ENCODE measurements around the gene GAGE12H.
"Not testable (repeated sequence)": the region's sequence is repeated elsewhere in the genome, so short reads cannot be mapped to it uniquely, and the experiment has no call there.

DNA sequence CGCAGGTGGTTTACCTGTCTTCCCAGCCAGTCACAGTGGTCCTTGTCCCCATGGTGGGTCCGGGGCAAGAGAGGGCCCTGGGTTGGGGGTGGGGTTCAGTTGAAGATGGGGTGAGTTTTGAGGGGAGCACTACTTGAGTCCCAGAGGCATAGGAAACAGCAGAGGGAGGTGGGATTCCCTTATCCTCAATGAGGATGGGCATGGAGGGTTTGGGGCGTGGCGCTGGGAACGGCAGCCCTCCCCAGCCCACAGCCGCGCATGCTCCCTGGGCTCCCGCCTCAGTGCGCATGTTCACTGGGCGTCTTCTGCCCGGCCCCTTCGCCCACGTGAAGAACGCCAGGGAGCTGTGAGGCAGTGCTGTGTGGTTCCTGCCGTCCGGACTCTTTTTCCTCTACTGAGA is 9.4 kb downstream of the GAGE12H start, which contains the start of gene GAGE2A:
- TF ChIP-seq, protein P1, sequence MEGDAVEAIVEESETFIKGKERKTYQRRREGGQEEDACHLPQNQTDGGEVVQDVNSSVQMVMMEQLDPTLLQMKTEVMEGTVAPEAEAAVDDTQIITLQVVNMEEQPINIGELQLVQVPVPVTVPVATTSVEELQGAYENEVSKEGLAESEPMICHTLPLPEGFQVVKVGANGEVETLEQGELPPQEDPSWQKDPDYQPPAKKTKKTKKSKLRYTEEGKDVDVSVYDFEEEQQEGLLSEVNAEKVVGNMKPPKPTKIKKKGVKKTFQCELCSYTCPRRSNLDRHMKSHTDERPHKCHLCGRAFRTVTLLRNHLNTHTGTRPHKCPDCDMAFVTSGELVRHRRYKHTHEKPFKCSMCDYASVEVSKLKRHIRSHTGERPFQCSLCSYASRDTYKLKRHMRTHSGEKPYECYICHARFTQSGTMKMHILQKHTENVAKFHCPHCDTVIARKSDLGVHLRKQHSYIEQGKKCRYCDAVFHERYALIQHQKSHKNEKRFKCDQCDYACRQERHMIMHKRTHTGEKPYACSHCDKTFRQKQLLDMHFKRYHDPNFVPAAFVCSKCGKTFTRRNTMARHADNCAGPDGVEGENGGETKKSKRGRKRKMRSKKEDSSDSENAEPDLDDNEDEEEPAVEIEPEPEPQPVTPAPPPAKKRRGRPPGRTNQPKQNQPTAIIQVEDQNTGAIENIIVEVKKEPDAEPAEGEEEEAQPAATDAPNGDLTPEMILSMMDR (IDR thresholded peaks at IDR 0.05): not testable (repeated sequence)
- TF ChIP-seq POLR2A (IDR thresholded peaks at IDR 0.05): not testable (repeated sequence)

Data from testis (tissue), 2 donors.